CD14-positive monocyte (primary cell): ENCODE data around the gene SIM2. TPM values are rescaled to one million over a fixed set of nuclear protein-coding genes. Genes with fewer than 3 reads are reported as not detected.

Experiments
- DNase-seq, 3 donors: peaks; one replicate each; pipeline ENCODE4 v3.0.0-alpha.2; 2011 to 2022
- H2AFZ ChIP-seq: 2 replicates; pipeline ENCODE4 v1.6.0; 2012; ENCODE audit warnings: mild to moderate bottlenecking, low read depth, low read length, inconsistent platforms; ENCODE audit not compliant: insufficient read depth, poor library complexity, severe bottlenecking
- H3K27ac ChIP-seq, 2 donors: 1 replicate in 1 of 2; 2 replicates in 1 of 2; pipeline ENCODE4 v1.5.1; 2012 to 2013; ENCODE audit warnings: low read length in 2 of 2, control low read depth in 1 of 2, inconsistent platforms in 1 of 2, low read depth in 1 of 2, mild to moderate bottlenecking in 1 of 2
- H3K27me3 ChIP-seq, 2 donors: one replicate each; pipeline versions ENCODE4 v1.6.0 to v1.6.1; 2011 to 2013; ENCODE audit warnings: low read length in 2 of 2; ENCODE audit not compliant: control insufficient read depth in 2 of 2, insufficient read depth in 2 of 2
- H3K36me3 ChIP-seq, 2 donors: replicated peaks in 1 of 2; 1 replicate in 1 of 2; 2 replicates in 1 of 2; pipeline versions ENCODE4 v1.5.1 to v1.6.1; 2012 to 2013; ENCODE audit warnings: low read length in 2 of 2, control low read depth in 1 of 2, inconsistent platforms in 1 of 2, mild to moderate bottlenecking in 1 of 2; ENCODE audit not compliant: insufficient read depth in 2 of 2, control insufficient read depth in 1 of 2
- H3K4me1 ChIP-seq, 2 donors: 1 replicate in 1 of 2; 2 replicates in 1 of 2; pipeline versions ENCODE4 v1.5.1 to v1.6.1; 2012 to 2013; ENCODE audit warnings: low read length in 2 of 2, control low read depth in 1 of 2, inconsistent platforms in 1 of 2, mild to moderate bottlenecking in 1 of 2, moderate library complexity in 1 of 2; ENCODE audit not compliant: insufficient read depth in 2 of 2, control insufficient read depth in 1 of 2
- H3K4me2 ChIP-seq: replicated peaks from 2 replicates; pipeline ENCODE3; 2012; ENCODE audit warnings: low read length, moderate library complexity, mild to moderate bottlenecking; ENCODE audit not compliant: poor library complexity, severe bottlenecking; ENCODE audit errors: extremely low read depth
- H3K4me3 ChIP-seq, 3 experiments: fragments of 200-600 bp in 1 of 3; sonication (generic) in 1 of 3; replicated peaks in 1 of 3; 1 replicate in 2 of 3; 2 replicates in 1 of 3; pipeline ENCODE4 v1.5.1; 2011 to 2013; ENCODE audit warnings: low read length in 3 of 3, mild to moderate bottlenecking in 3 of 3, control low read depth in 2 of 3, low read depth in 2 of 3, inconsistent platforms in 1 of 3, moderate library complexity in 1 of 3
- H3K79me2 ChIP-seq: 2 replicates; pipeline ENCODE4 v1.6.0; 2012; ENCODE audit warnings: mild to moderate bottlenecking, control low read depth, inconsistent platforms, low read length, moderate library complexity; ENCODE audit not compliant: insufficient read depth
- H3K9ac ChIP-seq: 2 replicates; pipeline ENCODE4 v1.6.0; 2017; ENCODE audit warnings: low read length, mild to moderate bottlenecking; ENCODE audit not compliant: insufficient read depth, poor library complexity, severe bottlenecking
- H3K9me3 ChIP-seq, 2 donors: replicated peaks in 1 of 2; 1 replicate in 1 of 2; 2 replicates in 1 of 2; pipeline versions ENCODE4 v1.5.1 to v1.6.1; 2012 to 2013; ENCODE audit warnings: low read length in 2 of 2, control low read depth in 1 of 2; ENCODE audit not compliant: control insufficient read depth in 1 of 2, insufficient read depth in 1 of 2
- H4K20me1 ChIP-seq: 2 replicates; pipeline ENCODE4 v1.6.0; 2012; ENCODE audit warnings: mild to moderate bottlenecking, low read length, control low read depth, moderate library complexity; ENCODE audit not compliant: insufficient read depth
- H3K27ac Mint-ChIP-seq, 7 donors: one replicate each; pipeline ENCODE4 v1.8.0; 2020; ENCODE audit warnings: mild to moderate bottlenecking in 7 of 7, mixed read lengths in 7 of 7, moderate library complexity in 6 of 7, inconsistent platforms in 2 of 7
- H3K27me3 Mint-ChIP-seq, 3 donors: one replicate each; pipeline ENCODE4 v1.8.0; 2021 to 2022; ENCODE audit warnings: low read depth in 3 of 3, mild to moderate bottlenecking in 3 of 3, mixed read lengths in 3 of 3, moderate library complexity in 3 of 3, inconsistent platforms in 1 of 3
- H3K36me3 Mint-ChIP-seq, 2 donors: one replicate each; pipeline ENCODE4 v1.8.0; 2020; ENCODE audit warnings: mixed read lengths in 2 of 2, inconsistent platforms in 1 of 2, mild to moderate bottlenecking in 1 of 2
- H3K4me1 Mint-ChIP-seq: one replicate; pipeline ENCODE4 v1.8.0; 2020; ENCODE audit warnings: mild to moderate bottlenecking, mixed read lengths
- H3K4me3 Mint-ChIP-seq, 2 donors: one replicate each; pipeline ENCODE4 v1.8.0; 2020; ENCODE audit warnings: mild to moderate bottlenecking in 2 of 2, mixed read lengths in 2 of 2, moderate library complexity in 1 of 2
- H3K9me3 Mint-ChIP-seq, 7 donors: one replicate each; pipeline ENCODE4 v1.8.0; 2020 to 2022; ENCODE audit warnings: mixed read lengths in 7 of 7, mild to moderate bottlenecking in 6 of 7, moderate library complexity in 6 of 7, inconsistent platforms in 2 of 7
- CTCF ChIP-seq: fragments of 200-600 bp; IDR thresholded peaks from one replicate; pipeline ENCODE4 v1.8.0; 2022; ENCODE audit warnings: antibody characterized with exemption, mild to moderate bottlenecking
- WGBS: methylation state at CpG from one replicate; pipeline ENCODE4 v1.1.5; 2013; ENCODE audit warnings: missing lambda C conversion rate; ENCODE audit not compliant: insufficient coverage; 5-methylcytosine and 5-hydroxymethylcytosine counted together
- intact Hi-C, 2 donors: fragments of 100-400 bp; cut with micrococcal nuclease; formaldehyde crosslinking; loops; one replicate each; pipeline versions ENCODE4 v1.15.0 to v1.15.1; 2023
- polyA plus RNA-seq, 3 donors: library from polyadenylated mRNA; depleted of rRNA in 1 of 3; unstranded in 2 of 3; stranded (reverse) in 1 of 3; fragments of 300-500 nt in 2 of 3; fragments of >200 nt in 1 of 3; fragmentation: Illumina TruSeq in 2 of 3; gene quantifications; 1 replicate in 2 of 3; 2 replicates in 1 of 3; pipeline ENCODE4 v1.2.3, GENCODE V29; 2012 to 2021

Gene SIM2
- polyA plus RNA-seq, 3 donors = not detected

DNA sequence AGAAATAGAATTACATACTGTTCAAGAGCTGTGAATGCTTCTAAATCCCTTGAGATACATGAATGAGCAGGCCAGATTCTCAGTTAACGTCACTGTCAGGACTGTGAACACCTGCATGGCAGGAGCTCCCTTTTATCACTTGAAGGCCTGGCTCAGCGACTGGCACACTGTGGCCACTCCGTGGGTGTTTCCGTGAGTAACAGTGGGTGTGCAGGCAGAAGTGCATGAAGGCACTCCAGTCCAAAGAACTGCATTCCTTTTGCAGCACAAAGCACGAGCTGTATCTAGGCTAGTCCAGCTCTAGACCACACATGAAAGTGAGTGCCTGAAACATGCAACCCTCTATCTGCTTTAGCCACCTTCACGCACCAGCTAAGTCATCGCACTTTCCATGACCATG, 9.6 kb upstream of the SIM2 start:
- Histone ChIP-seq H3K27ac (no peak overlapping the region), H3K79me2 (no peaks in the 10 kb centered on the region), H3K4me1 (no peaks in the 10 kb centered on the region), H3K4me3 (no peak overlapping the region), H3K27me3 (peaks cover 60 to 86% of the 10 kb centered on the region in 2 donors), H3K36me3 (no peaks in the 10 kb centered on the region), H4K20me1 (no peaks in the 10 kb centered on the region), H3K9me3 (peaks cover 0 to 17% of the 10 kb centered on the region in 2 donors), H2AFZ (no peak overlapping the region), H3K4me2 (no peak overlapping the region), H3K9ac (no peak overlapping the region)
- intact Hi-C loops = no loop called here
- Mint-ChIP-seq H3K4me1 (no peaks in the 10 kb centered on the region), H3K27me3 (peaks cover 76 to 84% (median 79%) of the 10 kb centered on the region in 3 donors), H3K9me3 (peaks cover 0 to 11% (median 2%) of the 10 kb centered on the region in 7 donors), H3K27ac (no peak overlapping the region), H3K36me3 (peaks cover 0 to 4% of the 10 kb centered on the region in 2 donors), H3K4me3 (peak overlapping the region in 1 of 2 donors; percentile 26)
- no peak for TF ChIP-seq CTCF
- 85% methylated on average over 7 of the region's 7 CpGs for WGBS
- DNase-seq = no peak

GRCh38 chr21:36690628-36691554, 8.0 kb upstream of the SIM2 start:
- intact Hi-C loops = no loop called here
- Histone ChIP-seq H3K36me3 (no peaks in the 10 kb centered on the region), H4K20me1 (no peaks in the 10 kb centered on the region), H3K27ac (no peak overlapping the region), H3K4me3 (no peak overlapping the region), H3K4me1 (no peaks in the 10 kb centered on the region), H3K9me3 (peaks cover 0 to 33% of the 10 kb centered on the region in 2 donors), H2AFZ (no peak overlapping the region), H3K9ac (no peak overlapping the region), H3K79me2 (no peaks in the 10 kb centered on the region), H3K27me3 (peaks cover 69 to 86% of the 10 kb centered on the region in 2 donors), H3K4me2 (no peak overlapping the region)
- no peak for DNase-seq
- peaks cover 83 to 88% (median 84%) of the 10 kb centered on the region in 3 donors for H3K27me3 Mint-ChIP-seq
- TF ChIP-seq CTCF = no peak
- H3K4me1 Mint-ChIP-seq = no peaks in the 10 kb centered on the region
- peaks cover 0 to 4% of the 10 kb centered on the region in 2 donors for H3K36me3 Mint-ChIP-seq
- no peak overlapping the region for H3K27ac Mint-ChIP-seq
- H3K4me3 Mint-ChIP-seq = peak overlapping the region in 1 of 2 donors; percentile 68
- WGBS = 4% methylated on average over 4 of the region's 12 CpGs
- H3K9me3 Mint-ChIP-seq = peaks cover 0 to 22% (median 3%) of the 10 kb centered on the region in 7 donors
